DMS53 treated with DMSO at 0.1 percent for 48 hours (cell line): ENCODE data around the gene ADAMTS5.

ENCODE experiments used
- DNase-seq: peaks from one replicate; lab custom pipeline; 2025; ENCODE audit not compliant: unreplicated experiment; lab: John Stamatoyannopoulos, UW

Gene ADAMTS5

DNA sequence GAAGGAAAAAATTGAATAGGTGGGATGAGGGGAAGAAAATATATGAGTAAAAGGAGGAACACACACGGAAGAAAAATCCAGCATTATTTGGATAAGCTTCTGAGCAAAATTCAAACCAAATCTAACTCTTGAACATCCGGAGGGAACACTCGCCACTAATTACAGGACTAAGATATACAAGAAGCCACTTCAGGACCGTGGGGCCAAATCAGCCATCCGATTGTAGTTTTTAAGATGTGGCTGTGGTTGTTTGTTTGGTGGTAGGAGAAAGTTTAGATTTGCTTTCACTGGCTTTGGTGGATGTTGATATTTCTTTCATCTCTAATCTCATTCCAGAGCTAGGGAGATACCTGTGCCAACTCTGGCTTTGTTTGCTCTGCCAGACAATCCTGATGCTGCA is 78.0 kb downstream of the ADAMTS5 start:
- DNase-seq = no peak

DNA sequence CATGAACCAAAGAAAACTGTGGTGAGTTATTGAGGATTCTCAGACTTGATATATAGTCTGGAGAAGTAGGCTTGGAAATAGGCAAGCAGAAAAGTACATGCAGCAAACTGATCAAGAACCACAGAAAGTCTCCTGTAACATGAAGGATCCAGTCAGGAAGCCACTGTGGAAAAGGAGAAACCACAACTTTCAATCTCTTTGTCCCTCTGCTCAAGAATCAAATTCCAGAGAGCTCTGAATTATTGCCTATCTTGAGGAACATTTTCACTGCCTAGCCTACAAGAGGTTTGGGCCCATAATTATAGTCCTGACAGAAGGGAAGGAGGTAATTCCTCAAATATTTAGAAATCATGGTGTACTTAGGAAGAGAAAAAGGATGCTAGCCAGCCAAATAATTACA is 78.6 kb downstream of the ADAMTS5 start:
- no peak for DNase-seq

DNA sequence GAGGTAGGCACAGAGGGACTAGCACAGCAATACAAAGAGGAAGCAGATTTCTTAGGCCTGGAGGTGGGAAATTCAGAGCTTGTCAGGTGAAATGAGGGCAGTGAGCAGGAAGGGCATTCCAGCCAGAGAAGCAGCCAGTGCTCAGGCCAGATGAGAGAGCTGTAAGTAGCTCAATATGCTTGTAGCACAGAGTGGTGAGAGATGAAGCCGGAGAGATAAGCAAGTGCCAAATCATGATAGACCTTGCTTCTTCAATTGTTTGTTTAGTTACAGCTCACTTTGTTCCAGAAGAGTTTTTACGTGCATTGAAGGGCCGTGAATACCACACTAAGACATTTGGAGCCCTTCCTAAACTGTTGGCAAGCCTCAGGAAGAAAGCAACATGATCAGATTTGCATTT is 79.6 kb downstream of the ADAMTS5 start:
- no peak for DNase-seq

DNA sequence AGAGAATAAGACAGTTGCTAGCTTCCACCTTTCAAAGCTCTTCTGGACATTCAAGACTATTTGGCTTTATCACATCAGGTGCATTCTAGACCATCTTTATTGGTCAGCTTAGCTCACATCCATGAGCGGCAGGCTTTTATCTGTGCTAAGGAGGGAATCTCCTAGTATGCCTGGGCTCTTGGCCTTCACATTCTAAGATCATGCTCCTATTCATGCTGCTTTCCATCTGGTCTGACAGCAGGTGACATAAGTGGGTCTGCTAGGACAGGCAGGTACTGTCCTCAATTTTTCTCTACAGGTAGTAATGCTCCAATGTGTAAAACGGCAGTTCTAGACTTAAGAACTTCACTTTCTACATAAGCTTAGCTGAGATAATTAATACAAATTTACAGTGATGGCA is 82.5 kb downstream of the ADAMTS5 start:
- no peak for DNase-seq

DNA sequence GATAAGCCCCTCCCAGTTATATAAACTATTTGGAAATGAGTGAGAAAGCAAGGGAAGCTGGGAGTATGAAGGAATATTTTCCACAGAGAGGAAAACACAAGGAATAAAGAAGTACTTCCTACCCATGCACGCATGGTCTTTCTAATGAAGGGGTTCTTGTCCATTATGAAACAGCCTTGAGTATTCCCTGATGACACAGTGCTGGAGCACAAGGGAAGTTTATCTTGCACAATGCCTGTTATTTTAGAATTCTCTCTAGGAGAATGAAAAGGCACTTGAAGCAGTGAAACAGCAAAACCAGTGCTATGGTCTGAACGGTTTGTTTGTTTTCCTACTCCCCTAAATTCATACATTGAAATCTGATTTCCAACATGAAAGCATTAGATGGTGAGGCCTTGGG is 83.1 kb downstream of the ADAMTS5 start:
- DNase-seq = no peak

DNA sequence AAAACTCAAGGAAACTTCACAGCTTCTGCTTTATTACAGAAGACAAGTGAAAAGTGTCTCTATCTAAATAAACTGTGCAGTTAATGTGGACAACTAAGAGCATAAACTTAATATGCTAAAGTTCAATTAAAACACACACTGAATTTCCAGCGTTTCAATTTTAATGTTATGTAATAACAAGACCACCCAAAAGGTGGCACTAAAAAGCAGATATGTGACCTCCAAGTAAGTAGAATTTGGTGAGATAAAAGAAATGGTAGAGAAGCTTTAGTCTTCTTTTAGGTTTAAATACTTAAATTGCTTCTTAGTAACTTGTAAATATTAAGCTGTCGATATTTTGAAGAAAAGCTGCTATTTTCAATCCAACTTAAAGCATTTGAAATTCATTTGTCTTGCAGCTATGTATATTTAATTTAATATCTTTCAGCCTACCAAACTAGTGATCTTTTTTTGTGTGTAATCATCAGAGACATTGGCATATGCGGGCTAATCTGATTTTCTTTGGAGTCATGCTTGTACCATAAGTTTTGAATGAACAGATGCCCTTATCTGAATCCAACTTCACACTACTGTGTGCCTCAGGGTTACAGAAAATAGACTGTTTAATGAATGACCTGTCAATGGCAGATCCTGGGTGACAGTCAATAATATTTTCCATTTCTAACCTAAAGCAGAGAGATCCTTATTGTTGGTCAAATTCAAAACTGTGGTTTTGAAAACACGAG is 85.2 kb downstream of the ADAMTS5 start:
- no peak for DNase-seq

DNA sequence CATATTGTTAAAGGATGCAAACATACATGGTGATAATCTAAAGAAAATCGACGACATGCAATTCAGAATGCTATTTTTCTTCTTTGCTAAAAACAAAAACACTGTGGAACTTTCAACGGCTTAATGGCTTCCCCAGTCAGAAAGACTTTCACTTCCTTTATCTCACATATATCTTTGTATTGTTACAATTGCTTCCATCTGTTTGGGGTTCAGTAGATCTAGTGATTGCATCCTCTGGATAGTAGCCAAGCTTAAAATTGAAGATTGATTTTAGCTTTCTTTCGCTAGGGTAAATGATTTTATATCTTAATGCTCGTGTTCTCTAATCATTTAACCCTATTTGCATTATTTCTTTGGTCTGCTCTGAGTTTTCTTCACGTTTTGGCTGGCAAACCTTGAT is 89.9 kb downstream of the ADAMTS5 start:
- no peak for DNase-seq

DNA sequence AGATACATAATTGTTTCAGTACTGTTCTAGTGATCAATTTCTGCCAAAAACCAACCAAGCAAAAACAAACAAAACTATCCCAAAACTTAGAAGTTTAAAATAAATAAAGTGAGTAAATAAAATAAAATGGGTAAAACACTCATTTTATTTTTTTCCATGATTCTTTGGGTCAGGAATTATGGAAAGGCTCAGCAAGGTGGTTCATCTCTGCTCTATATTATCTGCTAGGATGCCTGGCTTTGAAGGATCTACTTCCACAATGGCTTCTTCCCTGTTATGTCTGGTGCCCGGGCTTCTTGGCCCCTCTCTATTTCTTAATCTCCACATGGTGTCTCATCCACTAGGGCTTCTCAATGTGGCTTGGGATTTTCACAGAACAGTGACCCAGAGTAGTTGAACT is 92.5 kb downstream of the ADAMTS5 start:
- DNase-seq = no peak
